ENCODE results near the gene USP6NL. TPM values are rescaled to one million over a fixed set of nuclear protein-coding genes. Genes with fewer than 3 reads are reported as not detected.
A peak's percentile ranks its signal among the peaks of the same experiment; 100 is the strongest.

Gene USP6NL
- polyA plus RNA-seq, 1 experiment: 13.0 TPM

DNA sequence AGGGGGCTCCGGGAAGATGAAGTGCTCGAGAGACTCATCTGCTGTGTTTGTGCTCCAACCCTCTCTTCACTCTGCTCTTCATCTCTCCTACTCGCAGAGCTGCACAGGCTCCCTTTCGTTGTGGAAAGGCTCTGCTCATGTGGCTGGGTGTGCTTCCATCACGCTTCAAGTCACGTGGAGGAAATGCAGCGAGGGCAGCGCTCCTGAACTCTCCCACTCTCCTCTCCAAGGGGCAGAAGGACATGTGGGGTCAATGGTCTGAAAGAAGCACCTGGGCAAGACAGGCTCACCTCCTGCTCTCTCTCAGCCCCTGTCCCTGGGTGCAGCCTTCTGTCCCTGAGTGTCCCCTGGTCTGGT, 72.6 kb downstream of the USP6NL start:
- H3K4me3 ChIP-seq (ENCODE audit: low read depth, low read length): no peak overlapping the region
- DNase-seq (ENCODE audit: low read depth, low spot score): no peak
- H3K9me3 ChIP-seq (ENCODE audit: control insufficient read depth, insufficient read depth, low read length): no peaks in the 10 kb centered on the region
- ChIA-PET POLR2A (no interaction called here), CTCF (interaction anchor here (1.3 kb wide), 1 partner anchor 23 kb away, joined by 3 read pairs; no protein-coding TSS in a partner anchor)
- no peak overlapping the region for H3K27ac ChIP-seq (ENCODE audit: low read depth, low read length)
- TF ChIP-seq, protein P1, sequence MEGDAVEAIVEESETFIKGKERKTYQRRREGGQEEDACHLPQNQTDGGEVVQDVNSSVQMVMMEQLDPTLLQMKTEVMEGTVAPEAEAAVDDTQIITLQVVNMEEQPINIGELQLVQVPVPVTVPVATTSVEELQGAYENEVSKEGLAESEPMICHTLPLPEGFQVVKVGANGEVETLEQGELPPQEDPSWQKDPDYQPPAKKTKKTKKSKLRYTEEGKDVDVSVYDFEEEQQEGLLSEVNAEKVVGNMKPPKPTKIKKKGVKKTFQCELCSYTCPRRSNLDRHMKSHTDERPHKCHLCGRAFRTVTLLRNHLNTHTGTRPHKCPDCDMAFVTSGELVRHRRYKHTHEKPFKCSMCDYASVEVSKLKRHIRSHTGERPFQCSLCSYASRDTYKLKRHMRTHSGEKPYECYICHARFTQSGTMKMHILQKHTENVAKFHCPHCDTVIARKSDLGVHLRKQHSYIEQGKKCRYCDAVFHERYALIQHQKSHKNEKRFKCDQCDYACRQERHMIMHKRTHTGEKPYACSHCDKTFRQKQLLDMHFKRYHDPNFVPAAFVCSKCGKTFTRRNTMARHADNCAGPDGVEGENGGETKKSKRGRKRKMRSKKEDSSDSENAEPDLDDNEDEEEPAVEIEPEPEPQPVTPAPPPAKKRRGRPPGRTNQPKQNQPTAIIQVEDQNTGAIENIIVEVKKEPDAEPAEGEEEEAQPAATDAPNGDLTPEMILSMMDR (IDR thresholded peaks at IDR 0.05; ENCODE audit: low read depth, low read length): no peak
- H3K27me3 ChIP-seq (ENCODE audit: control insufficient read depth, insufficient read depth, low read length): no peaks in the 10 kb centered on the region

GRCh38 chr10:11536228-11536627, 75.2 kb downstream of the USP6NL start:
- no peak overlapping the region for H3K27ac ChIP-seq (ENCODE audit: low read depth, low read length)
- TF ChIP-seq, protein P1 (IDR thresholded peaks at IDR 0.05; ENCODE audit: low read depth, low read length): no peak
- no peaks in the 10 kb centered on the region for H3K9me3 ChIP-seq (ENCODE audit: control insufficient read depth, insufficient read depth, low read length)
- POLR2A ChIA-PET: no interaction called here
- H3K27me3 ChIP-seq (ENCODE audit: control insufficient read depth, insufficient read depth, low read length): no peaks in the 10 kb centered on the region
- CTCF ChIA-PET: interaction anchor here (0.9 to 1.0 kb wide), 2 partner anchors 18 to 222 kb away, joined by 3 to 4 read pairs; no protein-coding TSS in a partner anchor
- DNase-seq (ENCODE audit: low read depth, low spot score): no peak
- H3K4me3 ChIP-seq (ENCODE audit: low read depth, low read length): no peak overlapping the region

DNA sequence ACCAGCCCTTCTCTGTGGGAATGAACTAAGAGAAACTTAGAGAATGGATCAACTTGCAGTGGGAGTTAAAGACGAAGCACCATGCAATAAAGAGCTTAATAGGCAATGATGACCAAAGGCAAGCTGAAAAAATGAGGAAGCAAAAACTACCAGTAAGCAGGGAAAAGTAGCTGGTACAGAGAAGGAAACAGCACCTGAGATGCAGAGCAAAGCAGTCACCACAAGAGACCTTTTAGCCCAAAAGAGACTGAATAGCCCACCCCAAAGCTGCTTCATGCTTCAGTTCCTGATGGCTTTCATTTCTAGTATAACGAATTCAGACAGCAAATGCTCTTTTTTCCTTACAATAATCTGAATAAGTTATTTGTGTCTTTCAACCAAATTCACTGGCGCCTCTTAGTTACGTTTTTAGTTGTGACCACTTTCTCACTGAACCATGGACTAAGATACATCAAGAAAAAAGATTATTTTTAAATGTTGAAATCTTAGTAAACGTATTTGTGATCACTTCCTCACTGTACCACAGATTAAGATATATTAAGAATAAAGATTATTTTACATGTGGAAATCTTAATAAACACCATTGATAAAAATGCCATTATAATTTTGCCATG, 76.0 kb downstream of the USP6NL start:
- Histone ChIP-seq H3K27ac (ENCODE audit: low read depth, low read length) (no peak overlapping the region), H3K9me3 (ENCODE audit: control insufficient read depth, insufficient read depth, low read length) (no peaks in the 10 kb centered on the region), H3K4me3 (ENCODE audit: low read depth, low read length) (no peak overlapping the region), H3K27me3 (ENCODE audit: control insufficient read depth, insufficient read depth, low read length) (no peaks in the 10 kb centered on the region)
- ChIA-PET CTCF (interaction anchor here (0.9 kb wide), 1 partner anchor 223 kb away, joined by 4 read pairs; no protein-coding TSS in a partner anchor), POLR2A (interaction anchor here (1.4 kb wide), 1 partner anchor 59 kb away, joined by 3 read pairs; no protein-coding TSS in a partner anchor)
- TF ChIP-seq, protein P1 (IDR thresholded peaks at IDR 0.05; ENCODE audit: low read depth, low read length): no peak
- DNase-seq (ENCODE audit: low read depth, low spot score): no peak

GRCh38 chr10:11533328-11533781, 78.1 kb downstream of the USP6NL start:
- CTCF ChIA-PET: interaction anchor here (0.5 to 1.5 kb wide), 4 partner anchors 18 to 59 kb away, joined by 3 to 4 read pairs (median 3); no protein-coding TSS in a partner anchor
- DNase-seq (ENCODE audit: low read depth, low spot score): no peak
- no peaks in the 10 kb centered on the region for H3K27me3 ChIP-seq (ENCODE audit: control insufficient read depth, insufficient read depth, low read length)
- TF ChIP-seq, protein P1 (IDR thresholded peaks at IDR 0.05; ENCODE audit: low read depth, low read length): peak; percentile 52
- H3K27ac ChIP-seq (ENCODE audit: low read depth, low read length): no peak overlapping the region
- H3K9me3 ChIP-seq (ENCODE audit: control insufficient read depth, insufficient read depth, low read length): no peaks in the 10 kb centered on the region
- H3K4me3 ChIP-seq (ENCODE audit: low read depth, low read length): no peak overlapping the region
- POLR2A ChIA-PET: no interaction called here

GRCh38 chr10:11532306-11532705, 79.1 kb downstream of the USP6NL start:
- H3K9me3 ChIP-seq (ENCODE audit: control insufficient read depth, insufficient read depth, low read length): no peaks in the 10 kb centered on the region
- CTCF ChIA-PET: interaction anchor here (1.0 to 1.5 kb wide), 5 partner anchors 17 to 225 kb away, joined by 3 to 4 read pairs (median 3); no protein-coding TSS in a partner anchor
- POLR2A ChIA-PET: no interaction called here
- no peak overlapping the region for H3K4me3 ChIP-seq (ENCODE audit: low read depth, low read length)
- no peak for DNase-seq (ENCODE audit: low read depth, low spot score)
- TF ChIP-seq, protein P1 (IDR thresholded peaks at IDR 0.05; ENCODE audit: low read depth, low read length): no peak
- no peaks in the 10 kb centered on the region for H3K27me3 ChIP-seq (ENCODE audit: control insufficient read depth, insufficient read depth, low read length)
- no peak overlapping the region for H3K27ac ChIP-seq (ENCODE audit: low read depth, low read length)
